ENCODE results near the gene AMZ1. TPM values are rescaled to one million over a fixed set of nuclear protein-coding genes. Genes with fewer than 3 reads are reported as not detected.

The AMZ1 gene
- total RNA-seq, 4 donors from 2014 or later: 0.35 to 4.6 (median 4.4) TPM; not detected in 1

DNA sequence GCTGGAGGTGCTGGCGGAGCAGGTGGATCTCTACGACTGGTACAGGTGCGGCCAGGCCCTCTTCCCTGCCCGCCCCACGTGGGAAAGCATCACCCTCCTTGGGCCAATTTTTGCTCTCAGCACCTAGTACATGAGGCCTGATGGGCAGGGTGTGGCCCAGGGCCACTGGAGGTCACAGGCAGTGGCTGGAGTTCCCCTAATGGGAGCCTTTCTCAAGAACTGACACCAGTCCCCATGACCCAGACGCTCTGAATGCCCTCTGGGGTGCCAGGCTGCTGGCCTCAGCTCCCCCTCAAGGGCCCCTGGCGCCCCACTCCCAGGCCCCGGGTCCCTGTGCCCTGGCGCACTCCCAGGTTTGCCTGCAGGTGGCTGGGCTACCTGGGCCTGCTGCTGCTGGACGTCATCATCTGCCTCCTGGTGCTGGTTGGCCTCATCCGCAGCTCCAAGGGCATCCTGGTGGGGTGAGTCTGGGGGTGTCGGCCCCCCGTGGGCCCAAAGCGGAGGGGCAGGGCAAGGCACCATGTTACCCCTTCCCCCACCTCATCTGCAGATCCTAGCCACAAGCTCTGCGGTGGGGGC is 40.3 kb upstream of the AMZ1 start:
- Histone ChIP-seq H3K36me3 (no peaks in the 10 kb centered on the region), H3K4me3 (no peak overlapping the region), H3K27ac (no peak overlapping the region), H3K9me3 (no peaks in the 10 kb centered on the region), H3K4me1 (no peaks in the 10 kb centered on the region), H3K27me3 (no peaks in the 10 kb centered on the region)
- intact Hi-C loops (cut with DNase I; ENCODE audit: low total_unique reads): no loop called here
- TF ChIP-seq POLR2A (IDR thresholded peaks at IDR 0.05): no peak
- TF ChIP-seq, protein P1, sequence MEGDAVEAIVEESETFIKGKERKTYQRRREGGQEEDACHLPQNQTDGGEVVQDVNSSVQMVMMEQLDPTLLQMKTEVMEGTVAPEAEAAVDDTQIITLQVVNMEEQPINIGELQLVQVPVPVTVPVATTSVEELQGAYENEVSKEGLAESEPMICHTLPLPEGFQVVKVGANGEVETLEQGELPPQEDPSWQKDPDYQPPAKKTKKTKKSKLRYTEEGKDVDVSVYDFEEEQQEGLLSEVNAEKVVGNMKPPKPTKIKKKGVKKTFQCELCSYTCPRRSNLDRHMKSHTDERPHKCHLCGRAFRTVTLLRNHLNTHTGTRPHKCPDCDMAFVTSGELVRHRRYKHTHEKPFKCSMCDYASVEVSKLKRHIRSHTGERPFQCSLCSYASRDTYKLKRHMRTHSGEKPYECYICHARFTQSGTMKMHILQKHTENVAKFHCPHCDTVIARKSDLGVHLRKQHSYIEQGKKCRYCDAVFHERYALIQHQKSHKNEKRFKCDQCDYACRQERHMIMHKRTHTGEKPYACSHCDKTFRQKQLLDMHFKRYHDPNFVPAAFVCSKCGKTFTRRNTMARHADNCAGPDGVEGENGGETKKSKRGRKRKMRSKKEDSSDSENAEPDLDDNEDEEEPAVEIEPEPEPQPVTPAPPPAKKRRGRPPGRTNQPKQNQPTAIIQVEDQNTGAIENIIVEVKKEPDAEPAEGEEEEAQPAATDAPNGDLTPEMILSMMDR (IDR thresholded peaks at IDR 0.05): no peak
- DNase-seq: no peak

DNA sequence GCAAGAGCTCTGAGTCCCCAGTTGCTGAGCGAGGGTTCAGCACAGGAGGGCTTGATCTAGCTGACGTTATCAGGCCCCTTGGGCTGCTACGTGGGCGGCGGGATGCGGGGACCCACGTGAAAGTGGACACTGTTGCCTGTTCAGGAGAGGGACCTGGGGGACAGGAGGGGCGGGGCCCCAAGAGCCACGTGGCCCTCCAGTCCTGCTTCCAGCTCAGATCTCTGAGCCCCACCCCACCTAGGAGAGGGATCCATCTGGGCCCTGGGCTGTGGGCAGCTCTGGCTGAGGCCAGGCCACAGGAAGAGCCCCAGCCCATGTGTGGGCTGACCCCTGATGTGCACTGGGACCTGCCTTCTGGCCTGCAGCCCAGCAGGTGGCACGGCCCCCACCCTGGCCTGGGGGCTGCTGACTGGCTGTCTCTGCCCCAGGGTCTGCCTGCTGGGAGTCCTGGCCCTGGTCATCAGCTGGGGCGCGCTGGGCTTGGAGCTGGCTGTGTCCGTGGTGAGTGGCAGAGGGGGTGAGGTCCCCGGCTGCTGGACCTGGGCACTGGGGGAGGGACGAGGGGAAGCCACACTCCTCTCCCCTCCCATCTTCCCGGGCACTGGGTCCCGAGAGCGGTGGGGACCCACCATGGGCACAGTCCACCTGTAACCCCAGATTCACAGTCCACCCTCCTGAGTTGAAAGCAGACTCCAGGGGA is 38.7 kb upstream of the AMZ1 start:
- no peak for TF ChIP-seq POLR2A (IDR thresholded peaks at IDR 0.05)
- TF ChIP-seq, protein P1 (IDR thresholded peaks at IDR 0.05): no peak
- no peaks in the 10 kb centered on the region for H3K27me3 ChIP-seq
- no peaks in the 10 kb centered on the region for H3K36me3 ChIP-seq
- intact Hi-C loops (cut with DNase I; ENCODE audit: low total_unique reads): no loop called here
- H3K27ac ChIP-seq: no peak overlapping the region
- H3K4me1 ChIP-seq: no peaks in the 10 kb centered on the region
- no peaks in the 10 kb centered on the region for H3K9me3 ChIP-seq
- DNase-seq: no peak
- H3K4me3 ChIP-seq: no peak overlapping the region

DNA sequence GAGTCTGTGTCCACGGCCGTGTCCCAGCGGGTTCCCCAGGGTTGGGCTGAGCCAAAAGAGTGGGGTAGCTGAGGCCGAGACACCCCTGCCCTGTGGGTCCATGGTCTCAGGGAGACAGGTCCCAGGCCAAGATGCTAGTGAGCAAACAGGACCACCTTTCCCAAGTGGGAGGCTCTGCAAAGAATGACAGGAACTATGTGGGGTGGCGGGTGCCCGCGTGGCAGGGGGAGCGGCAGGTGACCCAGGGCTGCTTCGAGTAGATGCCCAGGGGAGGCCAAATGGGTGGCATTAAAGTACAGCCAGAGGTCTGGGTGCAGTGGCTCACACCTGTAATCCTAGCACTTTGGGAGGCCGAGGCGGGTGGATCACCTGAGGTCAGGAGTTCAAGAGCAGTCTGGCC is 38.0 kb upstream of the AMZ1 start:
- Histone ChIP-seq H3K4me3 (no peak overlapping the region), H3K36me3 (no peaks in the 10 kb centered on the region), H3K27ac (no peak overlapping the region), H3K4me1 (no peaks in the 10 kb centered on the region), H3K9me3 (no peaks in the 10 kb centered on the region), H3K27me3 (no peaks in the 10 kb centered on the region)
- DNase-seq: no peak
- intact Hi-C loops (cut with DNase I; ENCODE audit: low total_unique reads): no loop called here
- no peak for TF ChIP-seq POLR2A (IDR thresholded peaks at IDR 0.05)
- TF ChIP-seq, protein P1 (IDR thresholded peaks at IDR 0.05): no peak

DNA sequence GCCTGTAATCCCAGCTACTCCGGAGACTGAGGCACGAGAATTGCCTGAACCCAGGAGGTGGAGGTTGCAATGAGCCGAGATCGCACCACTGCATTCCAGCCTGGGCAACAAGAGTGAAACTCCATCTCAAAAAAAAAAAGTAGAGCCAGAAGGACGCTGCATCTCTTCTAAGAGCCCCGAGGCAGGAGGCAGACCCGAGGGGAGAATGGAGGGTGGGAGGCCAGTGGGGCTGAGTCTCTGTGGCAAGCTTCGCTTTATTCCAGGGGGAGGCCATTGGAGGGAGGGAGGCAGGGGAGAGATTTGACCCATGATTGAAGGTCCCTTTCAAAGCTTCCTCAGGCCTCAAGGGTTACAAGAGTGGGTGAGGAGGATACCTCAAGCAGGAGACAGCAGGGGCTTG is 37.6 kb upstream of the AMZ1 start:
- Histone ChIP-seq H3K9me3 (no peaks in the 10 kb centered on the region), H3K4me3 (no peak overlapping the region), H3K27ac (no peak overlapping the region), H3K27me3 (no peaks in the 10 kb centered on the region), H3K4me1 (no peaks in the 10 kb centered on the region), H3K36me3 (no peaks in the 10 kb centered on the region)
- DNase-seq: no peak
- intact Hi-C loops (cut with DNase I; ENCODE audit: low total_unique reads): no loop called here
- TF ChIP-seq, protein P1 (IDR thresholded peaks at IDR 0.05): no peak
- TF ChIP-seq POLR2A (IDR thresholded peaks at IDR 0.05): no peak

DNA sequence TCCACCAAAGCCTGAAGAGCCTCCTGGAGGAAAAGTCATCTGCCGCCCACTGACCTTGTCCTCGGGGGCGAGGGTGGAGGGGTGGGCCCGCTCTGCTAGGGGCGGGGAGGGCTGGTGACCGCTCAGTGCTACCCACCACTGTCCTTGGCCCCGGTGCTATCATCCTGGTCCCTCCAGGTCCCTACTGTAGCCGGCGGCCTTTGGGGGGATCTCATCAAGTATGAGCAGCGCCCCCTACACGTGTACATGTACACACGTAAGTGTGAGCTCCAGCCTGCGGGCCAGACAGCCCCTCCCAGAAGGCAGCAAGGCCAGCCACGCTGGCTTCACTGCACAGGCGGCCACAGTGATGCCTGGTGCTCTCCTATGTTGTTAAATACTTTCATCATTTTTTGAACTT is 36.7 kb upstream of the AMZ1 start:
- no peaks in the 10 kb centered on the region for H3K9me3 ChIP-seq
- DNase-seq: no peak

More for the DNA sequence above, 36.7 kb upstream of the AMZ1 start:
- H3K27me3 ChIP-seq: no peaks in the 10 kb centered on the region
- no peaks in the 10 kb centered on the region for H3K4me1 ChIP-seq
- no peaks in the 10 kb centered on the region for H3K36me3 ChIP-seq
- no peak overlapping the region for H3K4me3 ChIP-seq
- no peak for TF ChIP-seq POLR2A (IDR thresholded peaks at IDR 0.05)
- TF ChIP-seq, protein P1 (IDR thresholded peaks at IDR 0.05): no peak
- intact Hi-C loops (cut with DNase I; ENCODE audit: low total_unique reads): no loop called here
- no peak overlapping the region for H3K27ac ChIP-seq
